GM12891 (cell line): Measurements from ENCODE around the gene SLCO2B1.

Source experiments
- DNase-seq: peaks from one replicate; pipeline ENCODE4 v3.0.0; 2011; ENCODE audit warnings: low spot score; ENCODE audit not compliant: insufficient read length
- FAIRE-seq: peaks from 2 replicates; lab custom pipeline; 2011; peaks lifted over from hg19 to GRCh38; lab: Jason Lieb, UNC
- PAX5 ChIP-seq: IDR thresholded peaks from 2 replicates; pipeline ENCODE4 v1.6.1; 2011; ENCODE audit warnings: low read length, moderate library complexity, mild to moderate bottlenecking; ENCODE audit not compliant: insufficient read depth, severe bottlenecking
- POLR2A ChIP-seq: IDR thresholded peaks from 2 replicates; pipeline ENCODE4 v1.6.1; 2011; ENCODE audit warnings: low read depth, low read length, control low read depth
- POLR2AphosphoS5 ChIP-seq: IDR thresholded peaks from 2 replicates; pipeline ENCODE4 v1.6.1; 2011; ENCODE audit warnings: low read depth, low read length, control low read depth
- POU2F2 ChIP-seq: IDR thresholded peaks from 2 replicates; pipeline ENCODE4 v1.6.1; 2011; ENCODE audit warnings: low read depth, mild to moderate bottlenecking, control low read depth, low read length, moderate library complexity
- SPI1 ChIP-seq: IDR thresholded peaks from 2 replicates; pipeline ENCODE4 v1.6.1; 2011; ENCODE audit warnings: low read depth, low read length, control low read depth
- TAF1 ChIP-seq: IDR thresholded peaks from 2 replicates; pipeline ENCODE4 v1.6.1; 2011; ENCODE audit warnings: low read depth, low read length, control low read depth

SLCO2B1 gene

DNA sequence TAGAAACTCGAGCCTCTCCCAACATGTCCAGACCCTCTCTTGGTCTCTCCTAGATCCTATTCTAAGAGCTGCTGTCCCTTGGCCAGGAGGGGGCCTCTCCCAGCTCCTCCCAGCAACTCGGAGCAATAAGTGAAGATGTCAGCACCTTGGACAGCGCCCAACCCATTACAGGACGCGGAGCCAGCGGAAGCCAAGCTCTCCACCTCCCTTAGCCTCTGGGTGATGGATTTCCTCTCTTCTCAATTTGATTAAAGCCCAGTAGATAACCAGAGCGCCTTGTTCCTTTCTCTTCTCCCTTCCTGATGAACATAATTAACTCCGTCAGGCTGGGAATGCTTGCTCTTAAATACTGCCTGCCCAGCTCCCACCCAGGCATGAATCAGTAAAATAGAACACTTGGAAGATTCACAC lies 63.5 kb downstream of the SLCO2B1 start:
- FAIRE-seq (no peak), DNase-seq (no peak)
- TF ChIP-seq TAF1, result no peak
- no peak for TF ChIP-seq SPI1
- TF ChIP-seq POLR2A, result no peak
- TF ChIP-seq POLR2AphosphoS5, result no peak
- no peak for TF ChIP-seq PAX5
- TF ChIP-seq POU2F2, result no peak

- FAIRE-seq, result no peak
- TF ChIP-seq PAX5 (no peak), TAF1 (no peak), SPI1 (no peak), POLR2AphosphoS5 (no peak), POLR2A (no peak), POU2F2 (no peak)
- DNase-seq, result no peak
Measured at GRCh38 chr11:75214843-75215242, 63.9 kb downstream of the SLCO2B1 start.

DNA sequence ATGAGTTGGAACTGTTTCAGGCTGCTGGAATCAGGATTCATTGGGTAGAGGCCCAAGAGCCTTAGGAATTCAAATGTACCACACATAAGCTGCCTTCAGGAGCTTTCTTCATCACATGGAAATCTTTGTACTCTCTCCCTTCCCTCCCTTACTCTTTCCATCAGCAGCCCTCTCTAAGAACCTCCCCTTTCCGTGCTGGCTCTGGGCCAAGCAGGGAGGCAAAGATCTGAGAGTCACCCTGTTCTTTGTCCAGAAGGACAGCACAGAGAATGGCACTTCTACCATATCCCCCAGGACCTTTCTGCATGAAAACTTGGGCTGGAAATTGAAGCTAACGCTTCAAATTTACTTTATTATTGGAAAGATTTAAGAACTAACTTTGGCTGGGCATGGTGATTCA lies 69.0 kb downstream of the SLCO2B1 start:
- no peak for DNase-seq
- TF ChIP-seq SPI1 (no peak), POLR2AphosphoS5 (no peak), POU2F2 (no peak), PAX5 (no peak)
- FAIRE-seq, result no peak

- no peak for DNase-seq
- no peak for FAIRE-seq
- no peak for TF ChIP-seq PAX5
- TF ChIP-seq POLR2AphosphoS5, result no peak
- no peak for TF ChIP-seq TAF1
Measured at GRCh38 chr11:75223954-75224643, 73.2 kb downstream of the SLCO2B1 start.

- FAIRE-seq, result no peak
Measured at GRCh38 chr11:75225794-75226193, 74.9 kb downstream of the SLCO2B1 start.

GRCh38 chr11:75229466-75229865 lies 78.6 kb downstream of the SLCO2B1 start:
- DNase-seq (no peak), FAIRE-seq (no peak)
- TF ChIP-seq TAF1 (no peak), POLR2A (no peak), SPI1 (no peak), POU2F2 (no peak), POLR2AphosphoS5 (no peak), PAX5 (no peak)

More at GRCh38 chr11:75225794-75226193, 74.9 kb downstream of the SLCO2B1 start:
- TF ChIP-seq SPI1 (no peak), POU2F2 (no peak), TAF1 (no peak), POLR2A (no peak), POLR2AphosphoS5 (no peak), PAX5 (no peak)
- no peak for DNase-seq

DNA sequence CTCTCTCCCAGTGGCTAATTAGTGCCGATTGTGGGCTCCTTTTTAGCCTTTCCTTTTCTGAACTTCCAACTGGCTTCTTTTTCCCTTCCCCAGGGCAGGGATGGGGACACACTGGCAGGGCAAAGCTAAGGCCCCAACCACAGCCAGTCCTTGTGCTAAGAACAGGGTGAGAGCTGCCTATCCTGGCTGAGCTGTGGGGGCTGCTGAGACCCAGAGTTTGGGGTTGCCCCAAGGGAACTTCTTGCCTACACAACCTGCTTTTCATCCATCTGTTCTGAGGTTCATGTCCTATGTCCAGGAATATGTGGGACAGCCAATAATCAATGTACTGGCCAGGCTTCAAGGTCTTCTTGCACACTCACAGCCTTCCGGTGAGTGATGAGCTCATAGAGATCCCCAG lies 79.7 kb downstream of the SLCO2B1 start:
- FAIRE-seq, result no peak

GRCh38 chr11:75233754-75234172 lies 82.9 kb downstream of the SLCO2B1 start:
- no peak for DNase-seq
- peak; percentile 35 for FAIRE-seq
- no peak for TF ChIP-seq PAX5
- TF ChIP-seq POU2F2, result no peak
- TF ChIP-seq TAF1, result no peak
- TF ChIP-seq POLR2A, result no peak

More for the DNA sequence above, 79.7 kb downstream of the SLCO2B1 start:
- DNase-seq, result no peak
- no peak for TF ChIP-seq POLR2AphosphoS5
- no peak for TF ChIP-seq POLR2A
- no peak for TF ChIP-seq SPI1
- TF ChIP-seq POU2F2, result no peak
- TF ChIP-seq PAX5, result no peak
- TF ChIP-seq TAF1, result no peak

- FAIRE-seq (no peak), DNase-seq (no peak)
- TF ChIP-seq PAX5 (no peak), TAF1 (no peak), SPI1 (no peak), POLR2A (no peak), POU2F2 (no peak), POLR2AphosphoS5 (no peak)
Measured at GRCh38 chr11:75236062-75236461, 85.2 kb downstream of the SLCO2B1 start.

- TF ChIP-seq POLR2AphosphoS5 (no peak), PAX5 (no peak), POU2F2 (no peak), POLR2A (no peak), TAF1 (no peak), SPI1 (no peak)
- FAIRE-seq, result no peak
- DNase-seq, result no peak
Measured at GRCh38 chr11:75237050-75237449, 86.1 kb downstream of the SLCO2B1 start.
